ENCODE results near the gene CTBP2. TPM values are rescaled to one million over a fixed set of nuclear protein-coding genes. Genes with fewer than 3 reads are reported as not detected.
A peak's percentile ranks its signal among the peaks of the same experiment; 100 is the strongest.
"Not testable (repeated sequence)": the region's sequence is repeated elsewhere in the genome, so short reads cannot be mapped to it uniquely, and the experiment has no call there.

The CTBP2 gene
- total RNA-seq, 1 donor: 120 TPM

GRCh38 chr10:125076121-125076825 lies 84.1 kb downstream of the CTBP2 start:
- DNase-seq (ENCODE audit: low read depth in 2 of 3, low spot score in 2 of 3): no peak

GRCh38 chr10:125073996-125074395 lies 86.4 kb downstream of the CTBP2 start:
- DNase-seq (ENCODE audit: low read depth in 2 of 3, low spot score in 2 of 3): no peak

GRCh38 chr10:125072794-125073193 lies 87.6 kb downstream of the CTBP2 start:
- DNase-seq (ENCODE audit: low read depth in 2 of 3, low spot score in 2 of 3): no peak

- no peak for DNase-seq (ENCODE audit: low read depth in 2 of 3, low spot score in 2 of 3)
Observed at GRCh38 chr10:125071008-125071407, 89.4 kb downstream of the CTBP2 start.

- DNase-seq (ENCODE audit: low read depth in 2 of 3, low spot score in 2 of 3): no peak
Observed at GRCh38 chr10:125068406-125068805, 92.0 kb downstream of the CTBP2 start.

GRCh38 chr10:125067764-125068163 lies 92.6 kb downstream of the CTBP2 start:
- no peak for DNase-seq (ENCODE audit: low read depth in 2 of 3, low spot score in 2 of 3)

- no peak for DNase-seq (ENCODE audit: low read depth in 2 of 3, low spot score in 2 of 3)
Observed at GRCh38 chr10:125066764-125067450, 93.5 kb downstream of the CTBP2 start.

- peak in 2 of 3 donors; percentile 20 to 50 for DNase-seq (ENCODE audit: low read depth in 2 of 3, low spot score in 2 of 3)
Observed at GRCh38 chr10:125064681-125065492, 95.5 kb downstream of the CTBP2 start.

- DNase-seq (ENCODE audit: low read depth in 2 of 3, low spot score in 2 of 3): no peak
Observed at GRCh38 chr10:125063256-125063925, 97.0 kb downstream of the CTBP2 start.

GRCh38 chr10:125062914-125063230 lies 97.5 kb downstream of the CTBP2 start:
- DNase-seq (ENCODE audit: low read depth in 2 of 3, low spot score in 2 of 3): no peak

- no peak for DNase-seq (ENCODE audit: low read depth in 2 of 3, low spot score in 2 of 3)
Observed at GRCh38 chr10:125062227-125062913, 98.0 kb downstream of the CTBP2 start.

- no peak for DNase-seq (ENCODE audit: low read depth in 2 of 3, low spot score in 2 of 3)
Observed at GRCh38 chr10:125061557-125062226, 98.7 kb downstream of the CTBP2 start.

- DNase-seq (ENCODE audit: low read depth in 2 of 3, low spot score in 2 of 3): peak in 2 of 3 donors; percentile 48 to 61
Observed at GRCh38 chr10:125060826-125061556, 99.4 kb downstream of the CTBP2 start.

GRCh38 chr10:125060482-125060825 lies 99.9 kb downstream of the CTBP2 start:
- DNase-seq (ENCODE audit: low read depth in 2 of 3, low spot score in 2 of 3): no peak

GRCh38 chr10:125060026-125060425 lies 100.3 kb downstream of the CTBP2 start:
- no peak for DNase-seq (ENCODE audit: low read depth in 2 of 3, low spot score in 2 of 3)

- not testable (repeated sequence) for DNase-seq (ENCODE audit: low read depth in 2 of 3, low spot score in 2 of 3)
Observed at GRCh38 chr10:125059348-125059747, 101.0 kb downstream of the CTBP2 start.

- DNase-seq (ENCODE audit: low read depth in 2 of 3, low spot score in 2 of 3): peak in 1 of 3 donors; percentile 49
Observed at GRCh38 chr10:125057158-125058001, 103.0 kb downstream of the CTBP2 start.
